ENCODE data around the gene CTBP2.

The CTBP2 gene

GRCh38 chr10:125102246-125102645 lies 58.1 kb downstream of the CTBP2 start:
- TF ChIP-seq CTCF (IDR thresholded peaks at IDR 0.05; ENCODE audit: extremely low read depth, missing control alignments) = no peak
- no peak for DNase-seq (ENCODE audit: low spot score)

GRCh38 chr10:125101581-125101980 lies 58.8 kb downstream of the CTBP2 start:
- TF ChIP-seq CTCF (IDR thresholded peaks at IDR 0.05; ENCODE audit: extremely low read depth, missing control alignments) = no peak

GRCh38 chr10:125101049-125101448 lies 59.3 kb downstream of the CTBP2 start:
- no peak for DNase-seq (ENCODE audit: low spot score)
- no peak for TF ChIP-seq CTCF (IDR thresholded peaks at IDR 0.05; ENCODE audit: extremely low read depth, missing control alignments)

More at GRCh38 chr10:125101581-125101980, 58.8 kb downstream of the CTBP2 start:
- no peak for DNase-seq (ENCODE audit: low spot score)

DNA sequence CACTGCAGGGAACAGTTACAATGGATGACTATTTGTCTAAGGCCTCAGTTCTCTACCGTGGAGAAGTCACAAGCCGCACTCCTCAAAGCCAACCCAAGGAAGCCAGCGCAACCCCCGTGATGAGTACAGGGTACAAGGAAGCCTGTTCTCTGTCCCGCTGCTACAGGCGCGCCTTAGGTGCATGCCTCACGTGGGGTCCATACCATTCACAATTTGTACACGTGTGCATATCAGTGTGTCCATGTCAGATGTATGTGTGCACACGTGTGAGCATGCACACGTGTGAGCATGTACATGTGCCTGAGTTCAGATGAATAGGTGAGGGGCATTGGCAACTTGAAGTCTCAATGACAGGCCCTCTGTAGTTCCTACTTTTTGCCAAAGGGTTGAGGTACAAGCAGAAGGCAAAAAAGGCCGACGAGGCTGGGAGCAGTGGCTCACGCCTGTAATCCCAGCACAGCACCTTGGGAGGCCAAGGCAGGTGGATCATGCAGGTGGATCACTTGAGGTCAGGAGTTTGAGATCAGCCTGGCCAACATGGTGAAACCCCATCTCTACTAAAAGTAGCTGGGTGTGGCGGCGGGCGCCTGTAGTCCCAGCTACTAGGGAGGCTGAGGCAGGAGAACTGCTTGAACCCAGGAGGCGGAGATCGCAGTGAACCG lies 62.8 kb downstream of the CTBP2 start:
- TF ChIP-seq CTCF (IDR thresholded peaks at IDR 0.05; ENCODE audit: extremely low read depth, missing control alignments) = no peak

DNA sequence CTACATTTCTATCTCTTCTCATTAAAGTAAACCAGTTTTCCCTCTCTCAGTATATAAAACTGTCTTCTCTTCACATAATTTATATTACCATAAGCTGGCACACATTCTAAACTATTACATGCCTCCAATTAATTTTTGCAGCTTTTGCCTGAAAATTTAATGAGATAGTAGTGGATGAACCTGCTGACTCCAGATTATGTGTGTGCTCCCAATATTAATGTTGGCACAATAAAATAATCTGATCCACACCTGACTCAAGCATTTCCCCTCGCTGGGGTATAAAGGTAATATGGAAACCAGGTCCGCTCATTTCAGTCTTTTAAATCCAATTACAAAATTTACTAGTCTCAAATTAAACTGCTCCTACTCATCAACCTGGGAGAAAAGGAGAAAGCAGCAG lies 63.4 kb downstream of the CTBP2 start:
- no peak for DNase-seq (ENCODE audit: low spot score)
- no peak for TF ChIP-seq CTCF (IDR thresholded peaks at IDR 0.05; ENCODE audit: extremely low read depth, missing control alignments)

More for the DNA sequence above, 62.8 kb downstream of the CTBP2 start:
- no peak for DNase-seq (ENCODE audit: low spot score)

GRCh38 chr10:125096371-125096770 lies 64.0 kb downstream of the CTBP2 start:
- no peak for DNase-seq (ENCODE audit: low spot score)

GRCh38 chr10:125095776-125096175 lies 64.6 kb downstream of the CTBP2 start:
- TF ChIP-seq CTCF (IDR thresholded peaks at IDR 0.05; ENCODE audit: extremely low read depth, missing control alignments) = no peak
- no peak for DNase-seq (ENCODE audit: low spot score)

More at GRCh38 chr10:125096371-125096770, 64.0 kb downstream of the CTBP2 start:
- TF ChIP-seq CTCF (IDR thresholded peaks at IDR 0.05; ENCODE audit: extremely low read depth, missing control alignments) = no peak

Data from GM20000 (cell line).